Activated T-cell treated with anti-CD3 and anti-CD28 coated beads for 48 hours (primary cell): Measurements from ENCODE around the gene STX2.
"Not testable (repeated sequence)": the region's sequence is repeated elsewhere in the genome, so short reads cannot be mapped to it uniquely, and the experiment has no call there.

Experiments used
- DNase-seq: peaks from one replicate; pipeline ENCODE4 v3.0.0-alpha.2; 2020; ENCODE audit warnings: low read depth

Gene STX2

GRCh38 chr12:130764475-130765185 lies 74.4 kb downstream of the STX2 start:
- DNase-seq = no peak

- no peak for DNase-seq
These were observed 75.0 kb downstream of the STX2 start for GRCh38 chr12:130764073-130764472.

- DNase-seq = no peak
These were observed 76.8 kb downstream of the STX2 start for GRCh38 chr12:130762319-130762675.

- peak; percentile 51 for DNase-seq
These were observed 77.3 kb downstream of the STX2 start for GRCh38 chr12:130761537-130762318.

- DNase-seq = no peak
These were observed 84.7 kb downstream of the STX2 start for GRCh38 chr12:130754234-130754901.

- no peak for DNase-seq
These were observed 86.3 kb downstream of the STX2 start for GRCh38 chr12:130752692-130753230.

- DNase-seq = not testable (repeated sequence)
These were observed 87.0 kb downstream of the STX2 start for GRCh38 chr12:130752037-130752436.

- no peak for DNase-seq
These were observed 90.3 kb downstream of the STX2 start for GRCh38 chr12:130748786-130749185.

- peak; percentile 66 for DNase-seq
These were observed 90.9 kb downstream of the STX2 start for GRCh38 chr12:130747867-130748740.

GRCh38 chr12:130746546-130746945 lies 92.5 kb downstream of the STX2 start:
- no peak for DNase-seq

GRCh38 chr12:130745921-130746320 lies 93.1 kb downstream of the STX2 start:
- no peak for DNase-seq

GRCh38 chr12:130744274-130744673 lies 94.8 kb downstream of the STX2 start:
- no peak for DNase-seq

GRCh38 chr12:130743606-130744005 lies 95.4 kb downstream of the STX2 start:
- DNase-seq = no peak

- no peak for DNase-seq
These were observed 95.9 kb downstream of the STX2 start for GRCh38 chr12:130743176-130743575.

- DNase-seq = no peak
These were observed 96.3 kb downstream of the STX2 start for GRCh38 chr12:130742716-130743115.

GRCh38 chr12:130742112-130742511 lies 96.9 kb downstream of the STX2 start:
- DNase-seq = no peak
